GM18505 (cell line): Measurements from ENCODE around the gene ACTN4.
"Not testable (repeated sequence)": the region's sequence is repeated elsewhere in the genome, so short reads cannot be mapped to it uniquely, and the experiment has no call there.

Experiments
- ATAC-seq: cut with Tn5 transposase; IDR thresholded peaks from one replicate; pipeline ENCODE4 v1.9.1; 2021; ENCODE audit not compliant: unreplicated experiment
- POLR2A ChIP-seq: IDR thresholded peaks from 4 replicates; pipeline ENCODE4 v1.6.1; 2011; ENCODE audit warnings: borderline replicate concordance; ENCODE audit not compliant: insufficient read depth, insufficient read length; ENCODE audit errors: extremely low read depth

Gene ACTN4

DNA sequence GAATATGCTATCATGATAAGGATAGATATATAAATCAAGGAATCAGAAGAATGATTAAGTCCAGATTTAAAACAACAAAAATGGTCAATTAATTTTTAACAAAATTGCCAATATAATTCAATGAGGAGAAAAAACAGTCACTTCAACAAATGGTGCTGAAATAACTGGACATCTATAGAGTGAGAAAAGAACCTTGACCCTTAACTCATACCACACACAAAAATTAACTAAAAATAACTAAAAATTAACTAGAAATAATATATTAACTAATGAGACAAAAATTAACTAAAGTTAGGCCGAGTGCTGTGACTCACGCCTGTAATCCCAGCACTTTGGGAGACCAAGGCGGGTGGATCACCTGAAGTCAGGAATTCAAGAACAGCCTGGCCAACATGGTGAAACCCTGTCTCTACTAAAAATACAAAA, 116.4 kb downstream of the ACTN4 start:
- ATAC-seq: no peak
- TF ChIP-seq POLR2A: no peak

DNA sequence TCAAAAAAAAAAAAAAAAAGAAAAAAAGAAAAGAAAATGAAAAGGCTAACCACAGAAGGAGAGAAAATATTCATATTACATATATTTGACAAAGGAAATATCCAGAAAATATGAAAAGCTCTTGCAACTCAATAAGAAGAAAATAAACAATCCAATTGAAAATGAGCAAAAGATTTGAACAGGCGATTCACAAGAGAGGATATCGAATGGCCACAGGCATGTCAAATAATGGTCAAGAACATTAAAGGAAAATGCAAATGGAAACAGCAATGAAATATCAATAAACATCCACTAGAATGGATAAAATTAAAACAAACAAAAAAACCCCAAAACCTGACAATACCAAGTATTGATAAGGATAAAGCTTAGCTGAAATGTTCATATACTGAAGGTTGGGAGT, 117.8 kb downstream of the ACTN4 start:
- ATAC-seq: no peak
- no peak for TF ChIP-seq POLR2A

DNA sequence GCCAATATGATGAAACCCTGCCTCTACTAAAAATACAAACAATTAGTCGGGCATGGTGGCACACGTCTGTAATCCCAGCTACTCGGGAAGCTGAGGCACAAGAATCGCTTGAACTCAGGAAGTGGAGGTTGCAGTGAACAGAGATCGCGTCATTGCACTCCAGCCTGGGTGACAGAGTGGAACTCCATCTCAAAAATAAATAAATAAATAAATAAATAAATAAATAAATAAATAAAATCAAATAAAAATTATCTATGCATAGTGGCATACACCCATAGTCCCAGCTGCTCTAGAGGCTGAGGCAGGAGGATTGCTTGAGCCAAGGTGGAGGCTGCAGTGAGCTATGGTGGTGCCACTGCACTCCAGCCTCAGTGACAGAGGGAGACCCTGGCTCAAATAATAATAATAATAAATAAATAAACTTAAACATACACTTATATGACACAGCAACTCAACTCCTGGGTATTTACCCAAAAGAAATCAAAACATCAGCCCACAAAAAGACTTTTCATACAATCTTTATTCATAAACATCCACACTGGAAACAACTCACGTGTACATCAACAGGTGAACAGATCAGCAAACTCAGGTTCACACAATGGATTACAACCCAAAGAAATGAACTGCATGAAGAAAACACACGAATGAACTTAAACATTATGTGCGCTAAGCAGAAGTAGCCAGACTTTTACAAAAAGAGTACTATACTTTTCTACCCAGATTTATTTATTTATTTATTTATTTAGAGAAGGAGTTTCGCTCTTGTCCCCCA, 119.0 kb downstream of the ACTN4 start:
- no peak for ATAC-seq
- TF ChIP-seq POLR2A: no peak

DNA sequence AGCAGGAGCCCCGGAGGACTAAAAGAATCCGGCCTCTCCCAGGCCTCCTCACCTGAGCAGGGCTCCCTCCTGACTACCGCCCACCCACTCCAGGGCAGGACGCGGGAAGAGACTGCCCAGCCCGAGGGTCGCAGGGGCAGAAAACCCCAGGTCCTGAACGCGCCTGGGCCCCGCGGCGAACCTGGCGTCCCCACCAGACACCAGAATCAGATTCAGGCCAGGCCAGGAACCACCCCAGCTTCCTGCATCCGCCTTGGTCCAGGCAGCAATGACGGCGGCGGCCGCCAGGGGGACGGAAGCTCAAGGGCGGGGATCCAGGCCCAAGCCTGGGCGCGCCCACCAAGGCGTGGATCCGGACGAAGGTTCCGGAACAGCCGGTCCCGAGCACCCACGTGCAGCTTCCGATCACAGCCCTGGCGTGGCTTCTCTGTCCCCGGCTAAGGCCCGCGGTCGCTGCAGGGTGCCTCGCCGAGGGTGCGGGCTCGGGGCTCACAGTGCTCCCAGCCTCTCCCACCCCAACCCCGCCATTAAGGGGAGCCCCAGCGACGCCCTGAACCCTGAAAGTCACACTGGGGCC, 122.3 kb downstream of the ACTN4 start:
- peak; percentile 76 for ATAC-seq
- peak; percentile 68 for TF ChIP-seq POLR2A

DNA sequence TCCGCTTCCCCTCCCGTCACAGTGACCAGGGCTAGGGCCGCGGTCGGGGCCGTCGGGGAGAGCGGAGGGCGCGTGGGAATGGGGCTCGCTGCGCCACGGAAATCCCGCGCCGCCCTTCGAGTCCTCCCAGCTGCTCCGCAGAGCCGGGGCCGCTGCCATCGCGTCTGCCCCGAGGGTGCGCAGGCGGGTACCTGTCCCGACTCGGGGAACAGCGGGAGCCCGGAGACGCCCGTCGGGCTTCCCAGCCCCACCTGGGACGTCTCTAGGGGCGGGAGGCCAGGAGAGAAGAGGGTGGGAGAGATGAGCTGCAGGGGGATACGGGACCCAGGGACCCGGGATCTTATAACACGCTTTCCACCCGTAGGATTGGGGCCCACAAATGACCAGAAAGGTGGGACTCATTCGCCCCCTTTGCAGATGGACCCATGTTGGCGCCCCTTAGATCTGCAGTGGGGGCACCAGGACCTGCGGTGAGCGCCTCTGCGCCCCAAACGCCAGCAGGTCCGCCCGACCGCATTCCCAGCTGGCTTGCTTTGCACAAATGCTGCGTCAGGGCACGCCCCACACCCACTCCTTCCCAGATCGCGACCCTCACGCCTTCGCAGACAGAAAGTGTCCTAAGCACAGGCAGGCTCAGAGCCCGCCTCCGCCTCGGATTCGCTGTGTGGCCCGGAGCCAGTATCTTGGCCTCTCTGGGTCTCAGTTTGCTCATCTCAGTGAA, 122.9 kb downstream of the ACTN4 start:
- ATAC-seq: not testable (repeated sequence)

DNA sequence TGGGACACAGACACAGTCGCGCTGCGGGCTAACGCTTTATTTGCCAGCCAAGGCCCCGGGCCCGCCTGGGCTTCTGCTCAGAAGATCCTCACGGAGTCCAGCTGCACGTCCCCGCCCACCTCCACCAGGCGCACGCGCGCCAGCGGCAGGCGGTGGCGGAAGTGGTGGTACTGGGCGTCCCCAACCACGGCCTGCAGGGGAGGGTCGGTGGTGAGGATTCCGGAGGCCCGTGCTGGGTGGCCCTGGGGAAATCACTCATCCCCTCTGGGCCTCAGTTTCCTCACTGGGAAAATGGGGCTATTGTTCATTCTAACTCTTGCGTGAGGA, 123.5 kb downstream of the ACTN4 start:
- not testable (repeated sequence) for ATAC-seq

DNA sequence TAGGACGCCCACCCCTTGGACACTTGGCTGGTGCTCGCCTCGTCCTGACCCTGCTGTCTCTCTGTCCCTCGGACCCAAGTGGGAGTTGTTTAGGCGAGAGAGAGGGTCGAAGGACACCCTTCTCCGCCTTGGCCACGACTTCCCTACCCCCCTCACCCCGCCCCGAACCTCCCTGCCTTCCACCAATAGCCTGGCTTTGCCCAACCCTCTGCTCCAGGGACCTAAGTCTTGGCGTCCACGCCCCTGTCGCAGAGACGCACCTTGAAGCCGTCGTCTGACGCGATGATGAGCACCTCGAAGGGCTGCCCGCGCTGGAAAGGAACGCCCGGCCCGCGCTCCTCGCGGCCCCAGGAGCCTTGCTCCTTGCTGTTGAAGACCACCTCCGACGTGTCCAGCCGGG, 124.1 kb downstream of the ACTN4 start:
- ATAC-seq: not testable (repeated sequence)

DNA sequence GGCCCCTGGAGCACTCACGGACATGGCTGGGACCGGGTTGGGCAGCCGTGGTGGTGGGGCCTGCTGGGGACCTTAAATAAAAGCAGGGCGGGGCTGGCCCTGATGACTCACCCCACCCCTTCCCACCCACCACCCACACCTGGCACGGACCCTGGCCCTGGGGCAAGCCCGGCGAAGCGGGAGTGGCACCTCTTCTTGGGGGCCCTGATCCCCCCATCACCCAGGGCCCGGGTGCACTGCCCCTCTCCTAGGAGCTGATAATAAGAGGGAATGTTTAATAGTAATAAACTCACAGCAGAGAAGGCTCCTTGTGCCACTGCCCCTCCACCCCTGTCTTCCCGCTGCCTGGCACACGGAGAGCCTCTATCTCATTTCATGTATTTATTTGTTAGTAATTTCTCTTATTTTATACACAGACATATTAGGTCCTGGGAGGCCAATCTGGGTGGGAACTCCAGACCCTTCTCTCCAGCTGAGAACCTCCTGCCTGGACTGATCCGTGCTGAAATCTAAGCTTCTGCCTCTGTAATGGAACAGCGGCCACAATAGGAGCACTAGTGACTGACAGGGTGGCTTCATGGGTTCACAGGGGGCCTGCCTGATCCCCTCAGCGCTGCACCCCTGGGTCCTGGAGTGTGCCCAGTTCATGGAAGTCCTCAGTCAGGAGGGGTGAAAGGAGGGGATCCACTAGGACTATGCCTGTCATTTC, 126.2 kb downstream of the ACTN4 start, which contains the start of gene LGALS7:
TSS of gene LGALS7 (minus strand) at position 49 of the 709 bp plus-strand sequence. CDS start at position 24, 25 bp downstream.
- TF ChIP-seq POLR2A: no peak
- no peak for ATAC-seq

DNA sequence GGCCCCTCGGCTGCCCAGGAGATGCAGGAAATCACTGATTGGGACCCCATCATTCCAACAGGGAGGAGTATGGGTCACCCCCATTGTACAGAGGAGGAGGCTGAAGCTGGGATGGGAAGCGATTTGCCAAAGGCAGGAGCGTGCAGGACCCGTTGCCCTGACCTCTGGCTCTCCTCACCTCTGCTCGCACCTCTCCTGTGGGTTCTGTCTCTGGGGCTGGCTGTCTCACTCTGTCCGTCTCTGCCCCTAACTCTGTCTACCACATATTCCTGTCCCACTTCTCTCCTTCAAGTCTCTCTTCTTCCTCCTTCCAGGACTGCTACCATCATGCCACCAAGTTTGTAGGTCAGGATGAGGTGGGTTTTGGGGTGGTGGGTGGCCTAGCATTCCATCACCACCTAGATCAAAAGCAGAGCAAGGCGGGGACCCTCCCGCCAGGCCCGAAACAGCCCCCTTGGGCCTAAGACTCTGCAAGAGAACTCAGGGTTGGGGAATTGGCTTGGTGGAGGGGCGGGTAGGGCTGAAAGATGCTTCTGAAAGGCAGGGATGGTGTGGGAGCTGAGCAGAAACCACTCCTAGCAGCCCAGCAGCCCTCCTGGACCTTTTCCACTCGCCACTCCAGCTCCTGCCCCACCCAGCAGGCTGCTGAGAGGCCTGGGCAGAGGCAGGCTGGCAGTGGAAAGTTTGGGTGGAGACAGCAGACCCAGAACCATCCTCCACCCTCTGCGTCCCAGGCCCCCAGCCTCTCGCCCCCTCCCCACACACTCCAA, 126.9 kb downstream of the ACTN4 start:
- TF ChIP-seq POLR2A: no peak
- no peak for ATAC-seq

DNA sequence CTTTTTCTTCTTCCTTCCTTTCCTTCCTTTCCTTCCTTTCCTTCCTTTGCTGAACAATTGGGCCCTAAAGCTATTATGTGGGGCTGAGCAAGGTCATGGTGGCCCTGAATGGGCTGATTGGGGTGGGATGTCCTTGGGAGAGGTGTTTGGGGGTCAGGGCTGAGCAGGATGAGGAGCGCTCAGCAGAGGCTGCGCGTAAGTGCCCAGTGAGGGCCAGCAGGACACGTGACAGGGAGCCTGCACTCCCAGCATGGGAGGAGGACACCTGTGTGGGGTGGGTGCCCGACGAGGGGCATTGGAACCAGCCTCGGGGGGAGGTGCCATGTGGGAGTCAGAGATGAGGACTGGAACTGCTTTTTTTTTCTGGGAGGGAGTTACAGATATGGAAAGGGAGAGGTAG, 131.3 kb downstream of the ACTN4 start:
- no peak for ATAC-seq
- TF ChIP-seq POLR2A: no peak

DNA sequence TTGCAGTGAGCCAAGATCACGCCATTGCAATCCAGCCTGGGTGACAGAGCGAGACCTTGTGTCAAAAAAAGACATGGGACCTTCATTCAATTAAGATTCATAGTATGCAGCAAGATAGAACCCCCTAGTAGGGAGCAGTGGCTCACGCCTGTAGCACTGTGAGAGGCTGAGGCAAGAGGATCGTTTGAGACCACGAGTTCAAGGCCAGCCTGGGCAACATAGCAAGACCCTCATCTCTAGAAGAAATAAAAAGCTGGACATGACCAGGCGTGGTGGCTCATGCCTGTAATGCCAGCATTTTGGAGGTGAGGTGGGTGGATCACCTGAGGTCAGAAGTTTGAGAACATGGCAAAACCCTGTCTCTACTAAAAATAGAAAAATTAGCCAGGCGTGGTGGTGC, 133.0 kb downstream of the ACTN4 start:
- no peak for ATAC-seq
- TF ChIP-seq POLR2A: no peak

DNA sequence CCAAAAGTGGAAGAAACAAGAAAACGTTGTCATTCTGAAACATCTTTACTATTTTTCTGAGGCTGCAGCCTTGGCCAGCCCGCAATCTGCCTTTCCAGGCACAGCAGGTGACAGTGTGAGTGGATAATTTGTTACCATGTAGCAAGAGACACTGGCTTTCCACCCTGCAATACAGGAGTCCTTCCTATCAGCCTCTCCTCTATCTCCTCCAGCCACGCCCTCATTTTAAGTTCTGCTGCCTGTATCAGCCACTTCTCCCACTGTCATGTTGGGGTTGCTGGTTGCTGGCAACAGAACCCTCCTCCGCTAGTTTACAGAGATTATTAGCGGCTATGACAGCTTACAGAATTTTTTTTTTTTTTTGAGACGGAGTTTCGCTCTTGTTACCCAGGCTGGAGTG, 133.6 kb downstream of the ACTN4 start:
- no peak for ATAC-seq
- no peak for TF ChIP-seq POLR2A
